K562 (cell line): ENCODE data around the gene LAGE3. TPM values are rescaled to one million over a fixed set of nuclear protein-coding genes. Genes with fewer than 3 reads are reported as not detected.

Experiments used
- ETV5 ChIP-seq: sonication (generic); formaldehyde crosslinking; IDR thresholded peaks from 2 replicates; pipeline ENCODE4 v1.4.0; 2020; ENCODE audit warnings: low read depth, mild to moderate bottlenecking, missing genetic modification reagents
- SAP30 ChIP-seq: fragments of 200-600 bp; sonication (generic); IDR thresholded peaks from 2 replicates; pipeline ENCODE4 v1.6.1; 2012; ENCODE audit warnings: borderline replicate concordance, low read depth, mild to moderate bottlenecking, moderate library complexity, low read length, control low read depth, inconsistent platforms; ENCODE audit not compliant: insufficient read depth, poor library complexity, severe bottlenecking
- TARDBP ChIP-seq: fragments of 450-650 bp; IDR thresholded peaks from 2 replicates; pipeline ENCODE4 v1.6.1; 2016
- ZNF384 ChIP-seq: IDR thresholded peaks from 2 replicates; pipeline ENCODE4 v1.6.1; 2012; ENCODE audit warnings: low read depth, low read length, improper control_type of control experiment
- ZNF41 ChIP-seq: fragments of 250-450 bp; sonication (Bioruptor Pico); conservative IDR thresholded peaks from 2 replicates; pipeline ENCODE4 v1.4.0; 2020; ENCODE audit warnings: mild to moderate bottlenecking
- ZNF551 ChIP-seq: fragments of 250-450 bp; sonication (Bioruptor Pico); IDR thresholded peaks from 2 replicates; pipeline ENCODE4 v1.5.0; 2021; ENCODE audit warnings: mild to moderate bottlenecking, moderate library complexity
- ZNF57 ChIP-seq: fragments of 450-650 bp; formaldehyde crosslinking; IDR thresholded peaks from 2 replicates; pipeline ENCODE4 v1.4.0; 2020; ENCODE audit warnings: mild to moderate bottlenecking, moderate library complexity
- ZNF79 ChIP-seq: fragments of 250-450 bp; sonication (Bioruptor Pico); IDR thresholded peaks from 2 replicates; pipeline ENCODE4 v1.4.0; 2020; ENCODE audit warnings: low read depth, mild to moderate bottlenecking, moderate library complexity
- polyA plus RNA-seq, 8 experiments: library from polyadenylated mRNA; depleted of rRNA in 4 of 8; stranded (reverse) in 5 of 8; unstranded in 3 of 8; fragments of >200 nt; fragmentation: Nextera tagmentation in 2 of 8; fragmentation: Illumina TruSeq in 1 of 8; extraction: Ambion mirVana in 2 of 8; extraction: Trizol in 1 of 8; gene quantifications; 2 replicates each; pipeline versions ENCODE4 v1.2.1 to v1.2.3, GENCODE V29; 2011 to 2014; ENCODE audit warnings: inconsistent platforms in 1 of 8, missing spikeins in 1 of 8
- total RNA-seq, 7 experiments: library from RNA; depleted of rRNA in 6 of 7; stranded (reverse); fragments of >200 nt in 6 of 7; fragmentation: Illumina TruSeq in 2 of 7; extraction: Trizol in 2 of 7; gene quantifications; 2 replicates each; pipeline versions ENCODE4 v1.2.1 to v1.2.3, GENCODE V29; 2011 to 2021; ENCODE audit warnings: low replicate concordance in 1 of 7
- TF ChIP-seq, protein P1 (sequence below): fragments of 200-600 bp; sonication (generic); IDR thresholded peaks from one replicate; pipeline ENCODE4 v1.6.1; 2012; ENCODE audit warnings: mild to moderate bottlenecking, low read depth, low read length, inconsistent platforms
- TF ChIP-seq, protein P2 (sequence below): sonication (generic); formaldehyde crosslinking; IDR thresholded peaks from 2 replicates; pipeline ENCODE4 v1.8.0; 2022; ENCODE audit warnings: mild to moderate bottlenecking, missing genetic modification reagents, borderline replicate concordance
- TF ChIP-seq, protein P3 (sequence below): fragments of 250-450 bp; sonication (Bioruptor Pico); IDR thresholded peaks from 2 replicates; pipeline ENCODE4 v1.5.1; 2021; ENCODE audit warnings: mild to moderate bottlenecking

LAGE3 gene
- total and polyA plus RNA-seq, 9 of the 15 experiments (the other 6 are each of a cell fraction or from before 2014, with no cell fraction given) = 28.2 to 125 (median 35.8) TPM

DNA sequence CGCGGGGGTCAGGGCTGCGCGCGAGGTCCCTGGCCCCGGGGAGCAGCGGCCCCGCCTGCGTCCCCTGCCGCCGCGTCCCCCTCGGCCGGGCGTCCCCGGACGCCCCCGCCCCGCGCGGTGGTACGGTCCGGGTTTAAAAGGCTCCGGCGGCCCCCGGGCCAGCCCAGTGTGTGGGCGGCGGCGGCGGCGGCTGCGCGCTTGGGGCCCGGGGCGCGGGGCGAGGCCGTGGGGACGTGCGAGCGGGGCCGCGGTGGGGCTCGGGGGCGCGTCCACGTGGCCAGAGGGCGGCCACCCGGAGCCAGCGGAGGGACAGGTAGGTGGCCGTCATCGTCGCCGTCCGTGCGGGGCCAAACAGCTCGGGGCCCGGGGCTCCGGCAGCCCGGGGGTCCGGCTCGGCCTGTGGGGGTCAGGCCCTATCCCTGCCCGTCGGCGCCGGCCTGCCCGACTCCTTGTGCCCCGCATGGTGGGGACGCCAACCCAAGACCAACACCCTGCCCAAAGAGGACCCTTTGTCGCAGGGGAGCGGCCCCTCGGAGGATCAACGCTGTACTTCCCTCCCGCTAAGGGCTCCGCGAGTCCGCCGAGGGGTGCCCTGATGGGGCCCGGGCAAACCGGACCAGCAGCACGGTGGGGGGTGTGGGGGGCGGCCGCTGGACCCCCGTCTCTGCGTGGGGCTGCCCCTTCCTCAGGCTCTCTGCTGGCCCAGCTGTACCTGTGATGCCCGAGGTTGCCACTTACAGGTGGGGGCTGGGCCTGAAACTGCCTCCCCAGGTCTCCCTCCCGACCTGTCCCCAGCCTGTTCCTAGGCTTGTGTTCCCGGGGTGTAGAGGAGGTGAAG lies 20.7 kb downstream of the LAGE3 start, which contains the start of gene PLXNA3 (continued):
- TF ChIP-seq, protein P1, sequence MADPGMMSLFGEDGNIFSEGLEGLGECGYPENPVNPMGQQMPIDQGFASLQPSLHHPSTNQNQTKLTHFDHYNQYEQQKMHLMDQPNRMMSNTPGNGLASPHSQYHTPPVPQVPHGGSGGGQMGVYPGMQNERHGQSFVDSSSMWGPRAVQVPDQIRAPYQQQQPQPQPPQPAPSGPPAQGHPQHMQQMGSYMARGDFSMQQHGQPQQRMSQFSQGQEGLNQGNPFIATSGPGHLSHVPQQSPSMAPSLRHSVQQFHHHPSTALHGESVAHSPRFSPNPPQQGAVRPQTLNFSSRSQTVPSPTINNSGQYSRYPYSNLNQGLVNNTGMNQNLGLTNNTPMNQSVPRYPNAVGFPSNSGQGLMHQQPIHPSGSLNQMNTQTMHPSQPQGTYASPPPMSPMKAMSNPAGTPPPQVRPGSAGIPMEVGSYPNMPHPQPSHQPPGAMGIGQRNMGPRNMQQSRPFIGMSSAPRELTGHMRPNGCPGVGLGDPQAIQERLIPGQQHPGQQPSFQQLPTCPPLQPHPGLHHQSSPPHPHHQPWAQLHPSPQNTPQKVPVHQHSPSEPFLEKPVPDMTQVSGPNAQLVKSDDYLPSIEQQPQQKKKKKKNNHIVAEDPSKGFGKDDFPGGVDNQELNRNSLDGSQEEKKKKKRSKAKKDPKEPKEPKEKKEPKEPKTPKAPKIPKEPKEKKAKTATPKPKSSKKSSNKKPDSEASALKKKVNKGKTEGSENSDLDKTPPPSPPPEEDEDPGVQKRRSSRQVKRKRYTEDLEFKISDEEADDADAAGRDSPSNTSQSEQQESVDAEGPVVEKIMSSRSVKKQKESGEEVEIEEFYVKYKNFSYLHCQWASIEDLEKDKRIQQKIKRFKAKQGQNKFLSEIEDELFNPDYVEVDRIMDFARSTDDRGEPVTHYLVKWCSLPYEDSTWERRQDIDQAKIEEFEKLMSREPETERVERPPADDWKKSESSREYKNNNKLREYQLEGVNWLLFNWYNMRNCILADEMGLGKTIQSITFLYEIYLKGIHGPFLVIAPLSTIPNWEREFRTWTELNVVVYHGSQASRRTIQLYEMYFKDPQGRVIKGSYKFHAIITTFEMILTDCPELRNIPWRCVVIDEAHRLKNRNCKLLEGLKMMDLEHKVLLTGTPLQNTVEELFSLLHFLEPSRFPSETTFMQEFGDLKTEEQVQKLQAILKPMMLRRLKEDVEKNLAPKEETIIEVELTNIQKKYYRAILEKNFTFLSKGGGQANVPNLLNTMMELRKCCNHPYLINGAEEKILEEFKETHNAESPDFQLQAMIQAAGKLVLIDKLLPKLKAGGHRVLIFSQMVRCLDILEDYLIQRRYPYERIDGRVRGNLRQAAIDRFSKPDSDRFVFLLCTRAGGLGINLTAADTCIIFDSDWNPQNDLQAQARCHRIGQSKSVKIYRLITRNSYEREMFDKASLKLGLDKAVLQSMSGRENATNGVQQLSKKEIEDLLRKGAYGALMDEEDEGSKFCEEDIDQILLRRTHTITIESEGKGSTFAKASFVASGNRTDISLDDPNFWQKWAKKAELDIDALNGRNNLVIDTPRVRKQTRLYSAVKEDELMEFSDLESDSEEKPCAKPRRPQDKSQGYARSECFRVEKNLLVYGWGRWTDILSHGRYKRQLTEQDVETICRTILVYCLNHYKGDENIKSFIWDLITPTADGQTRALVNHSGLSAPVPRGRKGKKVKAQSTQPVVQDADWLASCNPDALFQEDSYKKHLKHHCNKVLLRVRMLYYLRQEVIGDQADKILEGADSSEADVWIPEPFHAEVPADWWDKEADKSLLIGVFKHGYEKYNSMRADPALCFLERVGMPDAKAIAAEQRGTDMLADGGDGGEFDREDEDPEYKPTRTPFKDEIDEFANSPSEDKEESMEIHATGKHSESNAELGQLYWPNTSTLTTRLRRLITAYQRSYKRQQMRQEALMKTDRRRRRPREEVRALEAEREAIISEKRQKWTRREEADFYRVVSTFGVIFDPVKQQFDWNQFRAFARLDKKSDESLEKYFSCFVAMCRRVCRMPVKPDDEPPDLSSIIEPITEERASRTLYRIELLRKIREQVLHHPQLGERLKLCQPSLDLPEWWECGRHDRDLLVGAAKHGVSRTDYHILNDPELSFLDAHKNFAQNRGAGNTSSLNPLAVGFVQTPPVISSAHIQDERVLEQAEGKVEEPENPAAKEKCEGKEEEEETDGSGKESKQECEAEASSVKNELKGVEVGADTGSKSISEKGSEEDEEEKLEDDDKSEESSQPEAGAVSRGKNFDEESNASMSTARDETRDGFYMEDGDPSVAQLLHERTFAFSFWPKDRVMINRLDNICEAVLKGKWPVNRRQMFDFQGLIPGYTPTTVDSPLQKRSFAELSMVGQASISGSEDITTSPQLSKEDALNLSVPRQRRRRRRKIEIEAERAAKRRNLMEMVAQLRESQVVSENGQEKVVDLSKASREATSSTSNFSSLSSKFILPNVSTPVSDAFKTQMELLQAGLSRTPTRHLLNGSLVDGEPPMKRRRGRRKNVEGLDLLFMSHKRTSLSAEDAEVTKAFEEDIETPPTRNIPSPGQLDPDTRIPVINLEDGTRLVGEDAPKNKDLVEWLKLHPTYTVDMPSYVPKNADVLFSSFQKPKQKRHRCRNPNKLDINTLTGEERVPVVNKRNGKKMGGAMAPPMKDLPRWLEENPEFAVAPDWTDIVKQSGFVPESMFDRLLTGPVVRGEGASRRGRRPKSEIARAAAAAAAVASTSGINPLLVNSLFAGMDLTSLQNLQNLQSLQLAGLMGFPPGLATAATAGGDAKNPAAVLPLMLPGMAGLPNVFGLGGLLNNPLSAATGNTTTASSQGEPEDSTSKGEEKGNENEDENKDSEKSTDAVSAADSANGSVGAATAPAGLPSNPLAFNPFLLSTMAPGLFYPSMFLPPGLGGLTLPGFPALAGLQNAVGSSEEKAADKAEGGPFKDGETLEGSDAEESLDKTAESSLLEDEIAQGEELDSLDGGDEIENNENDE = no peak
- no peak for TF ChIP-seq ZNF41 (CRISPR knock-in tag)
- no peak for TF ChIP-seq ZNF79 (CRISPR knock-in tag)
- TF ChIP-seq SAP30 = peak; percentile 51
- no peak for TF ChIP-seq ZNF57 (CRISPR knock-in tag)
- TF ChIP-seq, protein P2, sequence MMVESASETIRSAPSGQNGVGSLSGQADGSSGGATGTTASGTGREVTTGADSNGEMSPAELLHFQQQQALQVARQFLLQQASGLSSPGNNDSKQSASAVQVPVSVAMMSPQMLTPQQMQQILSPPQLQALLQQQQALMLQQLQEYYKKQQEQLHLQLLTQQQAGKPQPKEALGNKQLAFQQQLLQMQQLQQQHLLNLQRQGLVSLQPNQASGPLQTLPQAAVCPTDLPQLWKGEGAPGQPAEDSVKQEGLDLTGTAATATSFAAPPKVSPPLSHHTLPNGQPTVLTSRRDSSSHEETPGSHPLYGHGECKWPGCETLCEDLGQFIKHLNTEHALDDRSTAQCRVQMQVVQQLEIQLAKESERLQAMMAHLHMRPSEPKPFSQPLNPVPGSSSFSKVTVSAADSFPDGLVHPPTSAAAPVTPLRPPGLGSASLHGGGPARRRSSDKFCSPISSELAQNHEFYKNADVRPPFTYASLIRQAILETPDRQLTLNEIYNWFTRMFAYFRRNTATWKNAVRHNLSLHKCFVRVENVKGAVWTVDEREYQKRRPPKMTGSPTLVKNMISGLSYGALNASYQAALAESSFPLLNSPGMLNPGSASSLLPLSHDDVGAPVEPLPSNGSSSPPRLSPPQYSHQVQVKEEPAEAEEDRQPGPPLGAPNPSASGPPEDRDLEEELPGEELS (CRISPR knock-in tag) = no peak
- TF ChIP-seq, protein P3, sequence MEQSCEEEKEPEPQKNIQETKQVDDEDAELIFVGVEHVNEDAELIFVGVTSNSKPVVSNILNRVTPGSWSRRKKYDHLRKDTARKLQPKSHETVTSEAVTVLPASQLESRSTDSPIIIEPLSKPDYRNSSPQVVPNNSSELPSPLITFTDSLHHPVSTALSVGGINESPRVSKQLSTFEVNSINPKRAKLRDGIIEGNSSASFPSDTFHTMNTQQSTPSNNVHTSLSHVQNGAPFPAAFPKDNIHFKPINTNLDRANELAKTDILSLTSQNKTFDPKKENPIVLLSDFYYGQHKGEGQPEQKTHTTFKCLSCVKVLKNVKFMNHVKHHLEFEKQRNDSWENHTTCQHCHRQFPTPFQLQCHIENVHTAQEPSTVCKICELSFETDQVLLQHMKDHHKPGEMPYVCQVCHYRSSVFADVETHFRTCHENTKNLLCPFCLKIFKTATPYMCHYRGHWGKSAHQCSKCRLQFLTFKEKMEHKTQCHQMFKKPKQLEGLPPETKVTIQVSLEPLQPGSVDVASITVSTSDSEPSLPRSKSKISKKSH (CRISPR knock-in tag) = no peak
- no peak for TF ChIP-seq ETV5 (CRISPR knock-in tag)
- no peak for TF ChIP-seq TARDBP
- TF ChIP-seq ZNF384 = no peak
- no peak for TF ChIP-seq ZNF551
